Glomerular endothelial cell (primary cell): Measurements from ENCODE around the gene SLC25A20. TPM values are rescaled to one million over a fixed set of nuclear protein-coding genes. Genes with fewer than 3 reads are reported as not detected.

Experiments used
- DNase-seq: peaks from one replicate; pipeline ENCODE4 v3.0.0-alpha.2; 2011; ENCODE audit warnings: low read depth, low spot score; ENCODE audit errors: extremely low read depth
- total RNA-seq: library from RNA; depleted of rRNA; stranded (reverse); fragments of >200 nt; gene quantifications from 2 replicates; pipeline ENCODE4 v1.2.3, GENCODE V29; 2015

The SLC25A20 gene
- total RNA-seq, 1 donor from 2014 or later = 17.0 TPM

- DNase-seq = no peak
Observed at GRCh38 chr3:48899273-48899672, 591 bp upstream of the SLC25A20 start.

- no peak for DNase-seq
Observed at GRCh38 chr3:48897460-48898376, 964 bp downstream of the SLC25A20 start.

GRCh38 chr3:48896936-48897335 is 1.7 kb downstream of the SLC25A20 start:
- no peak for DNase-seq

- no peak for DNase-seq
Observed at GRCh38 chr3:48894516-48894915, 4.2 kb downstream of the SLC25A20 start.

GRCh38 chr3:48891606-48892005 is 7.1 kb downstream of the SLC25A20 start:
- DNase-seq = no peak

- DNase-seq = no peak
Observed at GRCh38 chr3:48885753-48886152, 12.9 kb downstream of the SLC25A20 start.

GRCh38 chr3:48881652-48882114 is 17.0 kb downstream of the SLC25A20 start:
- no peak for DNase-seq

GRCh38 chr3:48881006-48881405 is 17.7 kb downstream of the SLC25A20 start:
- no peak for DNase-seq

- no peak for DNase-seq
Observed at GRCh38 chr3:48879994-48880377, 18.7 kb downstream of the SLC25A20 start.

GRCh38 chr3:48879307-48879993 is 19.2 kb downstream of the SLC25A20 start:
- no peak for DNase-seq

GRCh38 chr3:48877671-48878070 is 21.0 kb downstream of the SLC25A20 start:
- DNase-seq = no peak

GRCh38 chr3:48863122-48863521 is 35.6 kb downstream of the SLC25A20 start:
- DNase-seq = no peak

- DNase-seq = no peak
Observed at GRCh38 chr3:48859206-48859605, 39.5 kb downstream of the SLC25A20 start.

GRCh38 chr3:48858709-48859108 is 40.0 kb downstream of the SLC25A20 start:
- DNase-seq = no peak

GRCh38 chr3:48857641-48858040 is 41.0 kb downstream of the SLC25A20 start:
- DNase-seq = no peak

- no peak for DNase-seq
Observed at GRCh38 chr3:48856469-48856868, 42.2 kb downstream of the SLC25A20 start.

- no peak for DNase-seq
Observed at GRCh38 chr3:48855681-48856447, 42.8 kb downstream of the SLC25A20 start.

GRCh38 chr3:48852151-48852550 is 46.5 kb downstream of the SLC25A20 start:
- DNase-seq = no peak

- no peak for DNase-seq
Observed at GRCh38 chr3:48851407-48851806, 47.3 kb downstream of the SLC25A20 start.

- DNase-seq = no peak
Observed at GRCh38 chr3:48848816-48849515, 49.7 kb downstream of the SLC25A20 start.
